T-helper 1 cell treated with Interleukin-12 subunit alpha and Interleukin-12 subunit beta and Interleukin-4 antibody, amounts not matched to agents 30 ng/mL and 1 ng/mL, for 36 hours (primary cell): Measurements from ENCODE around the gene SPECC1. TPM values are rescaled to one million over a fixed set of nuclear protein-coding genes. Genes with fewer than 3 reads are reported as not detected.
"Not testable (repeated sequence)": the region's sequence is repeated elsewhere in the genome, so short reads cannot be mapped to it uniquely, and the experiment has no call there.

Experiments
- intact Hi-C: fragments of 100-400 bp; cut with micrococcal nuclease; formaldehyde crosslinking; loops from one replicate; pipeline ENCODE4 v1.15.1; 2024
- total RNA-seq: library from RNA; stranded (reverse); gene quantifications from 2 replicates; pipeline ENCODE4 v1.2.3, GENCODE V29; 2022

SPECC1 gene
- total RNA-seq, 1 donor from 2014 or later: 10.8 TPM

DNA sequence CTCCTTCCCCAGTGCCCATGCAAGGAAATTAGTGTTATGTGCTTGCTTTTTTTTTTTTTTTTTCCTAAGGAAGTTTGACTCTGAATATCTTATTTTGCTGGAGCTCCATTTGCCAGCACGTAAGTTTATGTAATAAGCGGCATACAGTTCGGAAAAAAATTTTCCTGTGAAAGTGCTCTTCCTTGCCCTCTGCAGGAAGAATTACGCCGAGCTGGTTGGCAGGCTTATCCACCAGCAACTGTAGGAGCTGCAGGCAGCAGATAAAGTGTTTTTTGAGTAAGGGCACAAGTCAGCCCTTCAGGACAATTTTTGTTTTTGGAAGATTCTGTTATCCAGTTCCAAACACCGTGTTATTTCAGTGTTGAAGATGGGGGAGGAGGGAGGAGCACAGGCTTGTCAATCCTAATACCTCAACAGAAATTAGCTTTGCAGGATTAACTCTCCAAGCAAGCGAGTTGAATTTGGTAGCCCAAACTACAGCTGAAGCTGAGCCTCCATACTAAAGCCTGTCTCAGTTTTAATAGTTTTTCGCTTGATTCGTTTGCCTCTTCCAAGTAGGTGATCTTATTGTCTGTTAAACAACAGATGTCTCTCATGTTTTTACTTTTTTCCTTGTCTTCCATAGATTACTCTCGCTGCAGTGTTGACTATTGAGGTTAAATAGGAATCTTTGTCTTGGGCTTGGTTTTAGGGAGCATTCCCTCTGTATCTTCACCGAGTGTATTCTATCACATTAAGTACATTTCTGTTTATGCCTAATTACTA, 1.1 kb downstream of the SPECC1 start:
- intact Hi-C loops: no loop called here

GRCh38 chr17:20010936-20011335, 1.8 kb downstream of the SPECC1 start:
- intact Hi-C loops: no loop called here

DNA sequence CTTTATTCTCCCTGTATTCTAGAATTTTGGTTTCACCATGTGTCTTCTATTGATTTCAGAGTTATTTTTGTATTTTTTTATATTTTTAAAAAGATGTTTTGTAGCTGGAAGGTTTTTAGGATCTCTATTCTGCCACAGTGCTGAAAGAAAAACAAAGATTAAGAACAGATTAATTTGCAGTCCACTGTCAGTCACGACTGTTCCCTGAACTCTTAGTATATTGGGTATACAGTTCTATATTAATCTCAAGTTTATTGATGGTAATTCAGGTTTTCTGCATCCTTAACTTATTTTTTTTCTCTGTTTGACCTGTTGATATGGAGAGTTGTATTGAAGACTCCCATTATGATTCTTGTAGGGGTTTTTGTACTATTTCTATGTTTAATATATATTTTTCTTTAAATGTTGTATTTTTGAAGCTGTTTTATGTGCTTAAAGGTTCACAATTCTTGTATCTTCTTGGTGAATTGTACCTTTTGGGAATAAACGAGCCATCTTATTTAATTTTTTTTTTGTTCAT, 2.9 kb downstream of the SPECC1 start:
- intact Hi-C loops: no loop called here

DNA sequence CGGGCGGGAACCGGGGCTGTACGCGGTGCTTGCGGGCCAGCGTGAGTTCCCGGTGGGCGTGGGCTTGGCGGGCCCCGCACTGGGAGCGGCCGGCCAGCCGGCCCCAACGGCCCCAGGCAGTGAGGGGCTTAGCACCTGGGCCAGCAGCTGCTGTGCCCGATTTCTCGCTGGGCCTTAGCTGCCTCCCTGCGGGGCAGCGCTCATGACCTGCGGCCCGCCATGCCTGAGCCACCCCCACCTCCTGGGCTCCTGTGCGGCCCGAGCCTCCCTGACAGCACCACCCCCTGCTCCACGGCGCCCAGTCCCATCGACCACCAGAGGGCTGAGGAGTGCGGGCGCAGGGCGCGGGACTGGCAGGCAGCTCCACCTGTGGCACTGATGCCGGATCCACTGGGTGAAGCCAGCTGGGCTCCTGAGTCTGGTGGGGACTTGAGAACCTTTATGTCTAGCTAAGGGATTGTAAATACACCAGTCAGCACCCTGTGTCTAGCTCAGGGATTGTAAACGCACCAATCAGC, 7.4 kb downstream of the SPECC1 start:
- intact Hi-C loops: not testable (repeated sequence)

- intact Hi-C loops: no loop called here
Measured at GRCh38 chr17:20022701-20023100, 13.5 kb downstream of the SPECC1 start.

DNA sequence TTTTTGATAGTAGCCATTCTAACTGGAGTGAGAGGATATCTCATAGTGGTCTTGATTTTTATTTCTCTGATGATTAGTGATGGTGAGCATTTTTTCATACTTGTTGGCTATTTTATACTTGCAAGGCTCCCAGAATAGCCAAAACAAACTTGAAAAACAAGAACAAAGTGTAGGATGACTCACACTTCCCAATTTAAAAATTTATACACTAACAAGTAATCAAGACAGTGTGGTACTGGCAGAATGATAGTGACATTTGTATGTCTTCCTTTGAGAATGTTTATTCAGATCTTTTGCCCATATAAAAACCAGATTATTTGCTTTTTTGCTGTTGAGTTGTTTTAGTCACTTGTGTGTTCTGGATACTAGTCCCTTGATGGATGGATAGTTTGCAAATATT, 17.8 kb downstream of the SPECC1 start:
- intact Hi-C loops: no loop called here

GRCh38 chr17:20028443-20028842, 19.3 kb downstream of the SPECC1 start:
- intact Hi-C loops: no loop called here

DNA sequence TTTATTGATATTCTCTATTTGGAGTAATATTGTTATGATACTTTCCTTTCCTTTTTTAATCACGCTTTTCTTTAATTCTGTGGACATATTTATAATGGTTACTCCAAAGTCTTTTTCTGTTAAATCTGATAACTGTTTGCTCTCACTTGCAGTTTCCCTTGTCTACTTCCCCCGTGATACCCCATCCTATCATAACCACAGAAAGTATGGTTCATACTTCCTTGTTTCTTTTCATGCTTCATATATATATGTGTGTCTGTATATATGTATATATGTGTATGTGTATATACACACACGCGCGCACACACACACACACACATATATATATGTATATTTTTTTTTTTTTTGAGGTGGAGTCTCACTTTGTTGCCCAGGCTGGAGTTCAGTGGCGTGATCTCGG, 23.5 kb downstream of the SPECC1 start:
- intact Hi-C loops: no loop called here

DNA sequence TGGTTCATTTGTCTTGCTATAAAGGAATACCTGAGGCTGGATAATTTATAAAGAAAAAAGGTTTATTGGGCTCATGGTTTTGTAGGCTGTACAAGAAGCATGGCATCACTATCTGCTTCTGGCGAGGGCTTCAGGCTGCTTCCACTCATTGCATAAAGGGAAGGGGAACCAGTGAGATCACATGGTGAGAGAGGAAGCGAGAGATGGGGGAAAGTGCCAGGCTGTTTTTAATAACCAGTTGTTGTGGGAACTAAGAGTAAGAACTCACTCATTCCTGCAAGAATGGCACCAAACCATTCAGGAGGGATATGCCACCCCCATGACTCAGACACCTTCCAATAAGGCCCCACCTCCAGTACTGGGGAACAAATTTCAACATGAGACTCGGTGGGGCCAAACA, 24.3 kb downstream of the SPECC1 start:
- intact Hi-C loops: no loop called here

DNA sequence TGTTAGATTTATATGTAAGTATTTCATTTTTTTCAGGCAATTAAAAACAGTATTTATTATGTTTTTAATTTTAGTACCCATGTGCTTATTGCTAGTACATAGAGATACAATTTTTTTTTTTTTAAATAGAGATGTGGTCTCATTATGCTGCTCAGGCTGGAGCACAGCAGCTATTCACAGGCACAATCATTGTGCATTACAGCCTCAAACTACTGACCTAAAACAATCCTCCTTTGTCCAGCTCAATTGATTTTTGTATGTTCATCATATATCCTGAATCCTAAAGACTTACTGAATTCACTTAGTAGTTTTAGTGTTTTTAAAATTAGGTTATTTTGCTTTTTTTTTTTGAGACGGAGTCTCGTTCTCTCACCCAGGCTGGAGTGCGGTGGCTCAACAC, 26.3 kb downstream of the SPECC1 start:
- intact Hi-C loops: no loop called here

GRCh38 chr17:20037286-20037685, 28.1 kb downstream of the SPECC1 start:
- intact Hi-C loops: not testable (repeated sequence)

DNA sequence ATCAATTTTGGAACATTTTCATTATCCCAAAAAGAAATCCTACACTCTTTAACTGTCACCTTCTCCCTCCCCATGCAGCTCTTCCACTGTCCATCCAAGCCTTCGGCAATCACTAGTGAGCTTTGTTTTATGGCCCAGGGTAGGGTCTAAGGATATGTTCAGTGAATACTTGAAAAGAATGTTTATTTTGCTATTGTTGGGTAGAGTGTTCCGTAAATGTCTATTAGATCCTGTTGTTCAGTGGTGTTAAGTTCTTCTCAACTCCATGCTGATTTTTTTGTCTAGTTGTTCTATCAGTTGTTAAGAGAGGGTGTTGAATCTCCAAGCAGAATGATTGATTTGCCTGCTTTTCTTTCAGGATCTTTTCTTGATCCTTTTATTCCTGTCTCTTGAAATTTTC, 29.9 kb downstream of the SPECC1 start:
- intact Hi-C loops: no loop called here

DNA sequence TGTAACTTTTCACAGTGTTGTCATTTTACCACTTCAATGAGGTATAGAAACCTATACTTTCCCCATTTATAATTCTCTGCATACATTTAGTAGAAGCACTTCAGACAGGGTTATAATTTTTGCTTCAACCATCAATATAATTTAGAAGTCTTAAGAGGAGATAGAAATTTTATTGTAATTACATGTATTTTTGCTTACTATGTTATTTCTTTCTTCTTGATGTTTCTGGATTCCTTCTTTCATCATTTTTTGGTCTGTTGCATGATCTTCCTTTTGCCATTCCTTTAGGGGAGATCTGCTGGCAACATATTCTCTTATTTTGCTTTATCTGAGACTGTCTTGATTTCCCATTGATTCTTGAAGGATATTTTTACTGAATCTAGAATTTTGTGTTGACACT, 31.1 kb downstream of the SPECC1 start:
- intact Hi-C loops: no loop called here

DNA sequence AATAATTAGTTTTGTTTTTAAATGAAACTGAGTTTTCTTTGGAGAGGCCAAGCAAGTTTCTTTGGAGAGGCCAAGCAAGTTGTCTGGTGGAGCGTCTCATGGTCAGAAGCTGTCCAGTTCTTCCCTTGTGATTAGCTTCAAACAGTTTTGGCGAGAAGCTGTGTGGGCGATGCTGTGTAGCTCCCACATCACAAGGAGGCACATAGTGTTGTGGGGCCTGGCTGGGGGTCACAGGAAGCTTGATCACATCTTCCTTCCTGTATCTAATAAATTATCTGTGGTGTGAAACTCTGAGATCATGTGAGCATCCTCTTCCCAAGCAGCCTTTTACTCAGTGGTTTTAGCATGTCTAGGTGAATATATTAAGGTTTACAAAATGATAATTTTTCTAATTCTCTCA, 33.9 kb downstream of the SPECC1 start:
- intact Hi-C loops: no loop called here

- intact Hi-C loops: no loop called here
Measured at GRCh38 chr17:20045476-20045875, 36.3 kb downstream of the SPECC1 start.

DNA sequence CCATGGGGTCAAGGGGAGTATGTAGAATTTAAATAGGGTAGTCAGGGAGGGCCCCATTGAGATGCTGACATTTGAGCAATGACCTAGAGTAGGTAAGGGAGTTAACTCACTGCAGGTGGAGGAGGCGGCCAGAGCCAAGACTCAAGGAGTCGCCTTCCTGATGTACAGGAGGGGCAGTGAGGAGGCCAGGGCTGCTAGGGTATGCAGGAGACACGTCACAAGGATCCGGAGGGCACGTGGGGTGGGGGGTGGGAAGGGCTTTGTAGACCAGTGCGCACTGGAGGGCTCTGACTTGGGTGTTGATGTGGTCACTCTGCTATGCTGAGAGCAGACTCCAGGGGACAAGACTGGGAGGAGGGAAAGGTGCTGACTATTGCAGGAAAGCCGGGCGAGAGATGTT, 37.5 kb downstream of the SPECC1 start:
- intact Hi-C loops: no loop called here

GRCh38 chr17:20051624-20052023, 42.5 kb downstream of the SPECC1 start:
- intact Hi-C loops: no loop called here

- intact Hi-C loops: no loop called here
Measured at GRCh38 chr17:20053361-20053964, 44.3 kb downstream of the SPECC1 start.

DNA sequence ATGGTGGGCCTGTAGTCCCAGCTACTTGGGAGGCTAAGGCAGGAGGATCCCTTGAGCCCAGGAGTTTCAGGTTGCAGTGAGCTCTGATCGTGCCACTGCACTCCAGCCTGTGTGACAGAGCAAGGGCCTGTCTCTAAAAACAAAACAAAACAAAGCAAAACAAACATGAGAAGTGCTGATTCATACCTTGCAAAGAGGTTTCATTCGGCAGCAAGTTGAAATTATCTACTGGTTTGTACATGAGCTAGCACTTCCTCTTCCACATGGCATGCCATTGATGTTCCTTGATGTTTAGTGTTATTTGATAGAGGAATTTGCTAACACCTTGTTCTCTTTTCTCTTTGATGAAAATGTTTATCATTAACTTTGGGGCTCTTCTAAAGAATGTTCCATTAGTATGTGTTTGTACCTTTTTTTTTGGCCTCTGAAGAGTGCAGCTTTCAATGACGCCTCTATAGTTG, 50.6 kb downstream of the SPECC1 start:
- intact Hi-C loops: no loop called here

DNA sequence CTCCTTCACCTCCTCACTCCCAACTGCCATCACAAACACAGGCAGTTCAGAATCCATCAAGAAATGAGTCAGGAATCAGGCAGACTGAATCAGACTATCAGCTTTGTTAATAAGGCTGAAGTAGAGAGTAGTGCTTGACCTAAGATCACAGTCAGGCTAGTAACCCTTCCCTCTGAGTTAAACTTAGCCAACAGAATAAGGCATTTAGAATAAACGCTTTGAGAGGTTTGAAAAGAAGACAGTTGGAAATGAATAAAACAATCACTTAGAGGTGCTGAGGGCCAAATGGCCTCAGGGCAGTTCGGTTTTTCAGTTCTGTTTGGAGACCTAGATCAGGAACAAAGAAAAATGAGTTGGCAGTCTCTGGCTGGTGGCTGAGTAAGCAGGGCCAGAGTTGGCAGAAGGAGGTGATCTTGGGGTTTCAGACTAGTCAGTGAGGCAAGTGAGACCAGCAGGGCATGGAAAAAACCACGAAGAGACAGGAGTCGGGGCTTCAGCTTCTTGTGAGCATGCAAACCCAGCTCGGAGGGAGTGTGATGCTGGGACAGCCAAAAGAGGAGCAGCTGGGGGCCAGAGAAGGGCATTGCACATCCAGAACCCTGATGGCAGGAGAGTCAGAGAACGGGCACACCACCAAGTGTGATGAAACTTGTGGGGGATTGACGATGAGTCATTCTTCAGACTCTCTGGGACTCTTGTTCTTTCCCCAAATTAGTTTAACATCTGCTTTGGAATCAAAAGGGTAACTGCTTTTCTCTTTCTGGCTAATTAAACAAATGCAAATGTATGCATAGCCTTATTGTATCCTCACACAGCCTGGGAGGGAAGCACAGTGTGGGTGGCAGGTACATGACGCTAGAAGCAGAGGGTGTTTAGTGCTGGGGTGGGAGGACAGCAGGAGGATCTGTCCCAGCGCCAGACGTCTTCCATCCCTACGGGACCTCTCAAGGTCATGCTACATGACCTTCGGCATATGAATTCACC, 54.8 kb downstream of the SPECC1 start:
- intact Hi-C loops: no loop called here

GRCh38 chr17:20066253-20066652, 57.1 kb downstream of the SPECC1 start:
- intact Hi-C loops: no loop called here
